Kidney (tissue), 14 donors: ENCODE measurements around the gene NPBWR2. TPM values are rescaled to one million over a fixed set of nuclear protein-coding genes. Genes with fewer than 3 reads are reported as not detected.
A peak's percentile ranks its signal among the peaks of the same experiment; 100 is the strongest.

Experiments used
- DNase-seq, 5 donors: peaks; one replicate each; pipeline ENCODE4 v3.0.0-alpha.2; 2013 to 2020
- FAIRE-seq: peaks from 2 replicates; lab custom pipeline; 2012; peaks lifted over from hg19 to GRCh38; lab: Jason Lieb, UNC
- H3K27ac ChIP-seq, 2 donors: one replicate each; pipeline ENCODE4 v1.7.0; 2013; ENCODE audit warnings: low read depth in 2 of 2, low read length in 2 of 2, inconsistent platforms in 1 of 2
- H3K27me3 ChIP-seq: one replicate; pipeline ENCODE4 v1.7.1; 2013; ENCODE audit warnings: low read length, inconsistent platforms; ENCODE audit not compliant: control insufficient read depth, insufficient read depth
- H3K36me3 ChIP-seq, 3 donors: one replicate each; pipeline versions ENCODE4 v1.7.0 to v1.7.1; 2013; ENCODE audit warnings: low read length in 3 of 3, control low read depth in 1 of 3, inconsistent platforms in 1 of 3; ENCODE audit not compliant: insufficient read depth in 3 of 3, control insufficient read depth in 2 of 3
- H3K4me1 ChIP-seq, 3 donors: one replicate each; pipeline versions ENCODE4 v1.7.0 to v1.7.1; 2013; ENCODE audit warnings: low read length in 3 of 3, inconsistent platforms in 1 of 3, low read depth in 1 of 3; ENCODE audit not compliant: control insufficient read depth in 2 of 3, insufficient read depth in 2 of 3
- H3K4me3 ChIP-seq, 3 donors: one replicate each; pipeline versions ENCODE4 v1.7.0 to v1.8.1; 2013; ENCODE audit warnings: low read length in 3 of 3, control low read depth in 1 of 3, inconsistent platforms in 1 of 3
- H3K9ac ChIP-seq, 3 donors: one replicate each; pipeline versions ENCODE4 v1.7.0 to v1.7.1; 2013; ENCODE audit warnings: low read length in 3 of 3, control low read depth in 1 of 3, inconsistent platforms in 1 of 3
- H3K9me3 ChIP-seq, 3 donors: one replicate each; pipeline versions ENCODE4 v1.7.0 to v1.7.1; 2013; ENCODE audit warnings: low read length in 3 of 3, control low read depth in 1 of 3, inconsistent platforms in 1 of 3; ENCODE audit not compliant: control insufficient read depth in 2 of 3, insufficient read depth in 1 of 3
- CTCF ChIP-seq: IDR thresholded peaks from 3 replicates; pipeline ENCODE4 v1.5.1; 2012; ENCODE audit warnings: mild to moderate bottlenecking, moderate library complexity, borderline replicate concordance; ENCODE audit not compliant: insufficient read depth; ENCODE audit errors: extremely low read depth
- intact Hi-C: fragments of 100-400 bp; cut with DNase I; formaldehyde crosslinking; loops from one replicate; pipeline ENCODE4 v1.11.1; 2022
- polyA plus RNA-seq: library from polyadenylated mRNA; stranded (reverse); fragments of 350-450 nt; fragmentation: Illumina TruSeq; extraction: RNeasy Lipid Tissue Mini Kit (QIAGEN cat#74804); gene quantifications from one replicate; pipeline ENCODE4 v1.2.3, GENCODE V29; 2014; ENCODE audit warnings: low read depth, low replicate concordance; ENCODE audit not compliant: insufficient read depth
- total RNA-seq: library from RNA; stranded (reverse); fragmentation: NEBNext Ultra II Directional; extraction: Animal tissue kit (Norgen Biotek cat#: 25700); gene quantifications from one replicate; pipeline ENCODE4 v1.2.1, GENCODE V29; 2021
- donor health status: control.
- donor health status: control.
- donor health status: control.
- donor health status: control.
- donor health status: control.
- donor health status: DM: yes; HTN: yes; CAD: no.
- donor health status: Normal renal cell carcinoma (clear cell type).

The NPBWR2 gene
- total and polyA plus RNA-seq, 2 donors from 2014 or later = not detected

- Histone ChIP-seq H3K9ac (no peak overlapping the region), H3K9me3 (no peaks in the 10 kb centered on the region), H3K27me3 (no peaks in the 10 kb centered on the region), H3K4me1 (no peaks in the 10 kb centered on the region), H3K4me3 (no peak overlapping the region), H3K36me3 (no peaks in the 10 kb centered on the region), H3K27ac (no peak overlapping the region)
- FAIRE-seq (no peak), DNase-seq (no peak)
- TF ChIP-seq CTCF = no peak
- intact Hi-C loops = no loop called here
Observed at GRCh38 chr20:64144144-64144912, 37.0 kb upstream of the NPBWR2 start.

GRCh38 chr20:64143018-64143801 lies 35.8 kb upstream of the NPBWR2 start:
- Histone ChIP-seq H3K4me1 (no peaks in the 10 kb centered on the region), H3K9ac (no peak overlapping the region), H3K4me3 (no peak overlapping the region), H3K36me3 (no peaks in the 10 kb centered on the region), H3K27me3 (no peaks in the 10 kb centered on the region), H3K27ac (no peak overlapping the region), H3K9me3 (no peaks in the 10 kb centered on the region)
- DNase-seq = no peak
- no peak for TF ChIP-seq CTCF
- FAIRE-seq = no peak
- intact Hi-C loops = no loop called here

GRCh38 chr20:64142590-64142989 lies 35.2 kb upstream of the NPBWR2 start:
- Histone ChIP-seq H3K4me1 (no peaks in the 10 kb centered on the region), H3K9ac (no peak overlapping the region), H3K27me3 (no peaks in the 10 kb centered on the region), H3K27ac (no peak overlapping the region), H3K9me3 (no peaks in the 10 kb centered on the region), H3K4me3 (no peak overlapping the region), H3K36me3 (no peaks in the 10 kb centered on the region)
- no peak for TF ChIP-seq CTCF
- DNase-seq (peak in 1 of 5 donors; percentile 26), FAIRE-seq (no peak)
- intact Hi-C loops = no loop called here
